22Rv1 (cell line): ENCODE measurements around the gene OCRL.

Source experiments
- CTCF ChIP-seq: fragments of 450-650 bp; IDR thresholded peaks from 2 replicates; pipeline ENCODE4 v1.5.1; 2017; ENCODE audit warnings: mild to moderate bottlenecking
- ZFX ChIP-seq: fragments of 450-650 bp; IDR thresholded peaks from 2 replicates; pipeline ENCODE4 v1.6.1; 2017; ENCODE audit warnings: antibody characterized with exemption, borderline replicate concordance

- TF ChIP-seq CTCF (no peak), ZFX (no peak)
Measured at GRCh38 chrX:129612396-129612795, 72.3 kb downstream of the OCRL start.
